Neural cell (in vitro differentiated cells): ENCODE measurements around the gene WDR35. TPM values are rescaled to one million over a fixed set of nuclear protein-coding genes. Genes with fewer than 3 reads are reported as not detected.

Experiments used
- H2AFZ ChIP-seq: fragments of 200-600, 300-800 bp; sonication (generic), shearing (Covaris generic); 2 replicates; pipeline ENCODE4 v1.6.0; 2014; ENCODE audit warnings: low read depth, mild to moderate bottlenecking, antibody characterized with exemption, low read length, moderate library complexity
- H3F3A ChIP-seq: fragments of 200-600 bp; shearing (Covaris generic); 2 replicates; pipeline ENCODE4 v1.6.1; 2016; ENCODE audit warnings: mild to moderate bottlenecking, moderate library complexity, mixed read lengths, antibody characterized with exemption, low read length; ENCODE audit not compliant: insufficient read depth, poor library complexity, severe bottlenecking
- H3K27ac ChIP-seq: fragments of 200-600, 300-800 bp; sonication (generic), shearing (Covaris generic); 2 replicates; pipeline ENCODE4 v1.5.1; 2014; ENCODE audit warnings: mild to moderate bottlenecking, low read length, moderate library complexity
- H3K27me3 ChIP-seq: fragments of 300-800, 200-600 bp; sonication (generic), shearing (Covaris generic); 2 replicates; pipeline ENCODE4 v1.6.0; 2014; ENCODE audit warnings: mild to moderate bottlenecking, low read depth, low read length, moderate library complexity; ENCODE audit not compliant: insufficient read depth
- H3K36me3 ChIP-seq: fragments of 300-800, 200-600 bp; sonication (generic), shearing (Covaris generic); 2 replicates; pipeline ENCODE4 v1.5.1; 2014; ENCODE audit warnings: mild to moderate bottlenecking, antibody characterized with exemption, low read length, moderate library complexity; ENCODE audit not compliant: insufficient read depth
- H3K4me2 ChIP-seq: fragments of 300-800, 200-600 bp; sonication (generic), shearing (Covaris generic); 2 replicates; pipeline ENCODE4 v1.6.0; 2014; ENCODE audit warnings: mild to moderate bottlenecking, low read length
- H3K4me3 ChIP-seq: fragments of 300-800, 200-600 bp; sonication (generic), shearing (Covaris generic); 2 replicates; pipeline ENCODE4 v1.5.1; 2014; ENCODE audit warnings: mild to moderate bottlenecking, low read length, moderate library complexity
- H3K79me2 ChIP-seq: fragments of 200-600 bp; shearing (Covaris generic); replicated peaks from 2 replicates; pipeline ENCODE4 v1.6.0; 2014; ENCODE audit warnings: mild to moderate bottlenecking, low read length, moderate library complexity; ENCODE audit not compliant: insufficient read depth
- H3K9ac ChIP-seq: fragments of 300-800, 200-600 bp; sonication (generic), shearing (Covaris generic); 2 replicates; pipeline ENCODE4 v1.6.1; 2016; ENCODE audit warnings: mild to moderate bottlenecking, low read length, mixed read lengths
- H3K9me2 ChIP-seq: fragments of 200-600 bp; shearing (Covaris generic); 2 replicates; pipeline ENCODE4 v1.6.1; 2016; ENCODE audit warnings: mild to moderate bottlenecking, low read length, mixed read lengths; ENCODE audit not compliant: insufficient read depth
- H3K9me3 ChIP-seq: fragments of 200-600, 300-800 bp; sonication (generic), shearing (Covaris generic); 2 replicates; pipeline ENCODE4 v1.6.1; 2016; ENCODE audit warnings: mild to moderate bottlenecking, mixed run types, low read length, moderate library complexity, mixed read lengths
- H4K20me1 ChIP-seq: fragments of 200-600 bp; shearing (Covaris generic); 2 replicates; pipeline ENCODE4 v1.6.1; 2016; ENCODE audit warnings: mild to moderate bottlenecking, mixed run types; ENCODE audit not compliant: insufficient read depth
- EP300 ChIP-seq: fragments of 450-650 bp; conservative IDR thresholded peaks from 2 replicates; pipeline ENCODE4 v1.6.1; 2014; ENCODE audit warnings: antibody characterized with exemption, mild to moderate bottlenecking, moderate library complexity; ENCODE audit not compliant: poor library complexity, severe bottlenecking
- EZH2 ChIP-seq: fragments of 200-600, 300-800 bp; shearing (Covaris generic), sonication (generic); IDR thresholded peaks from 2 replicates; pipeline ENCODE4 v1.6.1; 2014; ENCODE audit warnings: antibody characterized with exemption, low read length, borderline replicate concordance, mild to moderate bottlenecking; ENCODE audit not compliant: insufficient read depth, poor library complexity, severe bottlenecking
- MXI1 ChIP-seq: fragments of 450-650 bp; conservative IDR thresholded peaks from 2 replicates; pipeline ENCODE4 v1.6.1; 2014; ENCODE audit warnings: antibody characterized with exemption, mild to moderate bottlenecking; ENCODE audit not compliant: poor library complexity, severe bottlenecking
- POLR2AphosphoS5 ChIP-seq: IDR thresholded peaks from 2 replicates; pipeline ENCODE4 v1.6.1; 2012
- RAD21 ChIP-seq: fragments of 450-650 bp; conservative IDR thresholded peaks from 2 replicates; pipeline ENCODE4 v1.6.1; 2014; ENCODE audit warnings: antibody characterized with exemption, mild to moderate bottlenecking, moderate library complexity
- REST ChIP-seq: IDR thresholded peaks from 2 replicates; pipeline ENCODE4 v1.6.1; 2012; ENCODE audit warnings: borderline replicate concordance
- SMC3 ChIP-seq: fragments of 450-650 bp; conservative IDR thresholded peaks from 2 replicates; pipeline ENCODE4 v1.6.1; 2014; ENCODE audit warnings: antibody characterized with exemption, mild to moderate bottlenecking, moderate library complexity; ENCODE audit not compliant: poor library complexity
- TAF1 ChIP-seq: IDR thresholded peaks from 2 replicates; pipeline ENCODE4 v1.6.1; 2012; ENCODE audit warnings: low read depth
- polyA plus RNA-seq: library from polyadenylated mRNA; depleted of rRNA; stranded (reverse); fragments of >200 nt; gene quantifications from 2 replicates; pipeline ENCODE4 v1.2.3, GENCODE V29; 2014
- TF ChIP-seq, protein P1 (sequence below): fragments of 450-650 bp; IDR thresholded peaks from 2 replicates; pipeline ENCODE4 v1.5.1; 2014; ENCODE audit warnings: antibody characterized with exemption, mild to moderate bottlenecking, moderate library complexity; ENCODE audit not compliant: poor library complexity, severe bottlenecking

Gene WDR35
- polyA plus RNA-seq, 1 donor from 2014 or later = 14.2 TPM

DNA sequence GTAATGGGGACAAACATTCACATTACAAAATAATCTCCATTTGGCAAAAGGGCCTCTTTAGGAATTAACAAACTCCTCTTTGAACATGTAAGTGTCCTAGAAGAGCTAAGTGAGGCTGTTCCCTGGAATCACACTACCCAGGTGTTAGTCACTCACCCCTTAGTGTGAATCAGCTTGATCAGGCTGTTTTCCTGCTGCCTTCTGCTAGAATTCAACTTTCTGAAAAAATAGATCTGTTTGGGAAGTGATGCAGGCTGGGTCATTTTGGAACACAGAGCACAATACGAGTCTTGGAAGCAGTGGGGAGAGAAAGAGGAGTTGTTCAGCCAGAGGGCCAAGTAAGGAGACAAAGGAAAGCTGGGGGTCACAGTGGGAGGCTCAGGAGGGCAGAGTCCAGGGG is 128.1 kb downstream of the WDR35 start:
- H3F3A ChIP-seq = no peaks in the 10 kb centered on the region
- H3K9ac ChIP-seq = no peak overlapping the region
- no peak overlapping the region for H3K4me3 ChIP-seq
- no peak overlapping the region for H3K27ac ChIP-seq
- H3K79me2 ChIP-seq = no peaks in the 10 kb centered on the region
- no peaks in the 10 kb centered on the region for H3K9me3 ChIP-seq
- H2AFZ ChIP-seq = no peak overlapping the region
- no peak overlapping the region for H3K4me2 ChIP-seq
- H4K20me1 ChIP-seq = no peaks in the 10 kb centered on the region
- no peaks in the 10 kb centered on the region for H3K27me3 ChIP-seq
- no peaks in the 10 kb centered on the region for H3K36me3 ChIP-seq
- no peak for TF ChIP-seq MXI1
- TF ChIP-seq EP300 = no peak
- no peak for TF ChIP-seq SMC3
- TF ChIP-seq TAF1 = no peak
- no peak for TF ChIP-seq REST
- no peak for TF ChIP-seq EZH2
- TF ChIP-seq, protein P1, sequence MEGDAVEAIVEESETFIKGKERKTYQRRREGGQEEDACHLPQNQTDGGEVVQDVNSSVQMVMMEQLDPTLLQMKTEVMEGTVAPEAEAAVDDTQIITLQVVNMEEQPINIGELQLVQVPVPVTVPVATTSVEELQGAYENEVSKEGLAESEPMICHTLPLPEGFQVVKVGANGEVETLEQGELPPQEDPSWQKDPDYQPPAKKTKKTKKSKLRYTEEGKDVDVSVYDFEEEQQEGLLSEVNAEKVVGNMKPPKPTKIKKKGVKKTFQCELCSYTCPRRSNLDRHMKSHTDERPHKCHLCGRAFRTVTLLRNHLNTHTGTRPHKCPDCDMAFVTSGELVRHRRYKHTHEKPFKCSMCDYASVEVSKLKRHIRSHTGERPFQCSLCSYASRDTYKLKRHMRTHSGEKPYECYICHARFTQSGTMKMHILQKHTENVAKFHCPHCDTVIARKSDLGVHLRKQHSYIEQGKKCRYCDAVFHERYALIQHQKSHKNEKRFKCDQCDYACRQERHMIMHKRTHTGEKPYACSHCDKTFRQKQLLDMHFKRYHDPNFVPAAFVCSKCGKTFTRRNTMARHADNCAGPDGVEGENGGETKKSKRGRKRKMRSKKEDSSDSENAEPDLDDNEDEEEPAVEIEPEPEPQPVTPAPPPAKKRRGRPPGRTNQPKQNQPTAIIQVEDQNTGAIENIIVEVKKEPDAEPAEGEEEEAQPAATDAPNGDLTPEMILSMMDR = no peak
- TF ChIP-seq POLR2AphosphoS5 = no peak
- no peak for TF ChIP-seq RAD21
- no peaks in the 10 kb centered on the region for H3K9me2 ChIP-seq

Other genes starting within 250 kb of the WDR35 start
- gene TTC32, start 88.1 kb downstream of the WDR35 start, polyA plus RNA-seq = 79.4 and 106 TPM in 2 replicates
- 0.60 and 0.90 TPM in 2 replicates for gene MATN3, start 22.6 kb upstream of the WDR35 start, polyA plus RNA-seq
- 81.7 and 84.0 TPM in 2 replicates for gene LAPTM4A, start 61.5 kb upstream of the WDR35 start, polyA plus RNA-seq
- gene SDC1, start 235.0 kb upstream of the WDR35 start, polyA plus RNA-seq = 14.9 and 16.6 TPM in 2 replicates